ENCODE data around the gene HIRIP3.

Gene HIRIP3

DNA sequence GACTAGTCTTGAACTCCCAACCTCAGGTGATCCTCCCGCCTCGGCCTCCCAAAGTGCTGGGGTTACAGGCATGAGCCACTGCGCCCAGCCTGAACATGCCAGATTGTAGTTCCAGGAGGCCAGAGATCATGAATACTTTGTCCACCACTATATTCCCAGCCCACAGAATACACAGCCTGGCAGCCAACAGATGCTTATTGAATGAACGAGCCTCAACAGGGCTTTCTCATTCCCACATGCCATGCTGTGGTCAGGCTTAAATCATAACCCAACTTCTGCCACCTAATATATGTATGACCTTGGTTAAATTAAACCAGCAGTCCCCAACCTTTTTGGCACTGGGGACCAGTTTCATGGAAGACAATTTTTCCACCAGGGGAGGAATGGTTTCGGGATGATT is 36.7 kb downstream of the HIRIP3 start:
- no peak for DNase-seq

DNA sequence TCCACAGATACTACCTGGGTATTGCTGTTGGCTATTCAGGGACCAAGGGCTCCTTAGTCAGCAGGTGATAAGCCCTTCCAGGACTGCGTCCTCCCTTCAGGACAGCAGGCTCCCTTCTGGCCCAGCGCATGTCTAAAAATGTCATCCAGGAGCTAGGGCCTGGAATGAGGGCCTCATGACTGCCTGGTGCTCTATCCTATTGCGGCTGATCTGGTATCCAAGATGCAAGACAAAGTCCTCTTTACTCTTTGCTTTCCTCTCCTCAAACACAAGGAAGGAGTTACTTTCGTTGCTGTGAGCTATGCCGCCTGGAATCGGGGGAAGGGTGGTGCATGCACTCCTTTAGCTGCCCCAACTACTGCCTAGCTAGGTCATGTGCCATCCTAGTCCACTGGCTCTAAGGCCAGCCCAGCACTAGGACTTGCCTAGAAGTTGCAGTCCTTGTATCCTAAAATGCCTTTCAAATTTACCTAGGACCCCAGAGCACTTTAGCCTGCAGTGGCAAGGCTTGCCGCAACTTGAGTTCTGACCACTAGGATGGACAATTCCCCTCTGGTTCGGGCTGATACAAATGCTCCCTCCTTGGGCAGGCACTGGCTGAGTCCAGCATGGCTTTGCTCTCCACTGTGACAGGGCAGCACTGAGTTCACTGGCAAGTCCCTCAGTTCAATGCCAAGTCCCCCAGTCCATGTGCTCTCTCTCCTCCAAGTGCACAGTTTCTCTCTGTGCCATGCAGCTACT is 43.6 kb downstream of the HIRIP3 start:
- no peak for DNase-seq

DNA sequence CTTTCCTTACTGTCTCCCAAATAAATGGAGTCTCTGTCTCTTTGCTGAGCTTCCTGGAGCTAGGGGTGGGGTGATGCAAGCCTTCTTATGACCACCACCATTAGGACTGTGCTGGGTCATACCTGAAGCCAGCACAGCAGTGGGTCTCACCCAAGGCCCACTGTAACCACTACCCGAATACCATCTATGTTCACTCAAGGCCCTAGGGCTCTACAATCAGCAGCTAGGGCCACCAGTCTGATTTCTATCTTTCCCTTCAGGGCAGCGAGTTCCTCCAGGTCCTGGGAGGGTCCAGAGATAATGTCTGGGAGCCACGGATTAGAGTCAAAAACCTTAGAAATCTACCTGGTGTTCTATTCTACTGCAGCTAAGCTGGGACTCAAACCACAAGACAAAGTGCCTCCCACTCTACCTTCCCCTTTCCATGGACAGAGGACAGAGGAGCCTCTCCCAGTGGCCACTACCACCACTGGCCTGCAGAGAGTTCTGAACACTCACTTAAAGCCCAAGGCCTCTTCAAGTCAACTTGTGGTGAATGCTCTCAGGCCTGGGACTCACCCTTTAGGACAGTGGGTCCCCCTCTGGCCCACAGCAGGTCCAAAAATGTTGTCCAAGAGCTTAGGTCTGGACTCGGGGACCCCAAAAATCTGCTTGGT is 44.5 kb downstream of the HIRIP3 start:
- no peak for DNase-seq

DNA sequence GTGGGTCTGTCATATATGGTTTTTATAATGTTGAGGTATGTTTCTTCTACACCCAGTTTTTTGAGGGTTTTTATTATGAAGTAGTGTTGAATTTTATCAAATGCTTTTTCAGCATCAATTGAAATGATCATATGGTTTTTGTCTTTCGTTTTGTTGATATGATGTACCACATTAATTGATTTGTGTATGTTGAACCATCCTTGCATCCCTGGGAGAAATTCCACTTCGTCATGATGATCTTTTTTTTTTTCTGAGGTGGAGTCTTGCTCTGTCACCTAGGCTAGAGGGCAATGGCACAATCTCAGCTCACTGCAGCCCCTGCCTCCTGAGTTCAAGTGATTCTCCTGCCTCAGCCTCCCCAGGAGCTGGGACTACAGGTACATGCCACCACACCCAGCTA is 47.5 kb downstream of the HIRIP3 start:
- DNase-seq: no peak

DNA sequence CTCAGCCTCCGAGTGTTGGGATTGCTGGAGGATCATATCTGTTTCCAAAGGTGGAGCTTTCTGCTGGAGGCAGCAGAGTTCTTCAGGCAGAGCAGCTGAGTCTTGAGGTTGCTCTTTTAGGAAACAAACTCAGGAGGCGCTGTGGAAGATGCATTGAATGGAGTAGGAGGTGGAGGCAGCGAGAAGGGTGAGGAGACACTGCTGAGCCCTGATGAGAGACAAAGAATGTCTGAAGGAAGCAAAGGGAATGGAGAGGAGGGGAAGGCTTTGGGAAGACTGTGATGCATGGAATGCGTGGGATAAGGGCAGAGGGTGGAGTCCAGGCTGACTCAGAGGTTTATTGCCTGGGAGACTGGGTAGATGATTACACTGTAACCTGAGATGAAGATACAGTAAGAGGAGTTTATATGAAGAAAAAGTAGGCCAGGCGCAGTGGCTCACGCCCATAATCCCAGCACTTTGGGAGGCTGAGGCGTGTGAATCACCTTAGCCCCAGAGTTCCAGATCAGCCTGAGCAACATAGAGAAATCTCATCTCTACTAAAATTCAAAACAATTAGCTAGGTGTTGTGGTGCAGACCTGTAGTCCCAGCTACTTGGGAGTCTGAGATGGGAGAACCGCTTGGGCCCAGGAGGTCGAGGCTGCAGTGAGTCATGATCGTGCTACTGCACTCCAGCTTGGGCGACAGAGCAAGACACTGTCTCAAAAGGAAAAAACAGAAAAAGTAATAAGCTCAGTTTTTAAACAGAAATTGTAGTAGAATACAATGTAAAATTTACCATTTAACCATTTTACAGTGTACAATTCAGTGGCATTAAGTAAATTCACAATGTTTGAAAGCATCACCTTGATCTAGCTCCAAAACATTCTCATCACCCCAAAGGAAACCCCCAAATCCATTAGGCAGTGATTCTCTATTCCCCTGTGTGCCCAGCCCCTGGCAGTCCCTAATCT is 51.3 kb downstream of the HIRIP3 start:
- peak; percentile 91 for DNase-seq

Data from NCI-H510A treated with DMSO at 0.1 percent for 48 hours (cell line).